ENCODE measurements around the gene GLI1. TPM values are rescaled to one million over a fixed set of nuclear protein-coding genes. Genes with fewer than 3 reads are reported as not detected.
"Not testable (repeated sequence)": the region's sequence is repeated elsewhere in the genome, so short reads cannot be mapped to it uniquely, and the experiment has no call there.

Gene GLI1
- total RNA-seq, 2 donors from 2014 or later = 1.7 to 11.5 TPM

- H3K27me3 ChIP-seq (replicated peaks; ENCODE audit: insufficient read depth) = no peaks in the 10 kb centered on the region
- H3K4me3 ChIP-seq = no peak within 1 kb of the TSS
- no peak for TF ChIP-seq CTCF (IDR thresholded peaks at IDR 0.05)
- TF ChIP-seq POLR2AphosphoS5 (IDR thresholded peaks at IDR 0.05) = no peak
- no peak for TF ChIP-seq POLR2A (IDR thresholded peaks at IDR 0.05)
- WGBS = 67% methylated on average over 8 of the region's 8 CpGs
- H3K9me3 ChIP-seq = no peaks in the 10 kb centered on the region
- no peak within 1 kb of the TSS for H3K27ac ChIP-seq
- no peak for DNase-seq (ENCODE audit: low spot score)
- no peaks in the 10 kb centered on the region for H3K4me1 ChIP-seq (replicated peaks)
- intact Hi-C loops (cut with DNase I) = no loop called here
- H3K36me3 ChIP-seq = no peaks in the 10 kb centered on the region
Measured at GRCh38 chr12:57434517-57435223, 24.9 kb upstream of the GLI1 start, which contains the start of gene INHBC. Gene INHBC (plus strand): TSS chr12:57434784. CDS start chr12:57434887, 103 bp downstream.

- intact Hi-C loops (cut with DNase I) = no loop called here
- no peaks in the 10 kb centered on the region for H3K4me1 ChIP-seq (replicated peaks)
- no peaks in the 10 kb centered on the region for H3K36me3 ChIP-seq
- H3K27me3 ChIP-seq (replicated peaks; ENCODE audit: insufficient read depth) = no peaks in the 10 kb centered on the region
- H3K9me3 ChIP-seq = no peaks in the 10 kb centered on the region
- no peak overlapping the region for H3K27ac ChIP-seq
- H3K4me3 ChIP-seq = no peak overlapping the region
- DNase-seq (ENCODE audit: low spot score) = no peak
- TF ChIP-seq POLR2A (IDR thresholded peaks at IDR 0.05) (no peak), CTCF (IDR thresholded peaks at IDR 0.05) (no peak), POLR2AphosphoS5 (IDR thresholded peaks at IDR 0.05) (no peak)
- WGBS = 88% methylated on average over 4 of the region's 4 CpGs
Measured at GRCh38 chr12:57435293-57435692, 24.3 kb upstream of the GLI1 start.

GRCh38 chr12:57438400-57438799 is 21.2 kb upstream of the GLI1 start:
- WGBS = 89% methylated on average over 1 of the region's 1 CpG
- no peaks in the 10 kb centered on the region for H3K36me3 ChIP-seq
- no peak overlapping the region for H3K4me3 ChIP-seq
- no peaks in the 10 kb centered on the region for H3K9me3 ChIP-seq
- H3K27me3 ChIP-seq (replicated peaks; ENCODE audit: insufficient read depth) = no peaks in the 10 kb centered on the region
- no peak for DNase-seq (ENCODE audit: low spot score)
- no peak overlapping the region for H3K27ac ChIP-seq
- no peak for TF ChIP-seq POLR2AphosphoS5 (IDR thresholded peaks at IDR 0.05)
- TF ChIP-seq CTCF (IDR thresholded peaks at IDR 0.05) = no peak
- TF ChIP-seq POLR2A (IDR thresholded peaks at IDR 0.05) = no peak
- intact Hi-C loops (cut with DNase I) = no loop called here
- H3K4me1 ChIP-seq (replicated peaks) = no peaks in the 10 kb centered on the region

- intact Hi-C loops (cut with DNase I) = no loop called here
- no peak overlapping the region for H3K27ac ChIP-seq
- TF ChIP-seq POLR2A (IDR thresholded peaks at IDR 0.05) (no peak), CTCF (IDR thresholded peaks at IDR 0.05) (no peak), POLR2AphosphoS5 (IDR thresholded peaks at IDR 0.05) (no peak)
- H3K4me1 ChIP-seq (replicated peaks) = no peaks in the 10 kb centered on the region
- DNase-seq (ENCODE audit: low spot score) = no peak
- WGBS = 57% methylated on average over 4 of the region's 4 CpGs
- H3K27me3 ChIP-seq (replicated peaks; ENCODE audit: insufficient read depth) = no peaks in the 10 kb centered on the region
- no peaks in the 10 kb centered on the region for H3K9me3 ChIP-seq
- H3K4me3 ChIP-seq = no peak overlapping the region
- H3K36me3 ChIP-seq = no peaks in the 10 kb centered on the region
Measured at GRCh38 chr12:57439762-57440266, 19.8 kb upstream of the GLI1 start.

- H3K4me3 ChIP-seq; H3K9me3 ChIP-seq; H3K4me1 ChIP-seq (replicated peaks); intact Hi-C loops (cut with DNase I); H3K27ac ChIP-seq; DNase-seq (ENCODE audit: low spot score); H3K27me3 ChIP-seq (replicated peaks; ENCODE audit: insufficient read depth); H3K36me3 ChIP-seq: not testable (repeated sequence)
- WGBS = 78% methylated on average over 2 of the region's 2 CpGs
Measured at GRCh38 chr12:57441393-57441792, 18.2 kb upstream of the GLI1 start.

Measured in prostate gland (tissue), 2 donors.